DMS153 treated with DMSO at 0.1 percent for 48 hours (cell line): Measurements from ENCODE around the gene KPNA1.
"Not testable (repeated sequence)": the region's sequence is repeated elsewhere in the genome, so short reads cannot be mapped to it uniquely, and the experiment has no call there.

ENCODE experiments used
- DNase-seq: peaks from one replicate; lab custom pipeline; 2025; ENCODE audit not compliant: unreplicated experiment; lab: John Stamatoyannopoulos, UW

The KPNA1 gene

GRCh38 chr3:122520861-122521260 lies 6.1 kb upstream of the KPNA1 start:
- DNase-seq: no peak

GRCh38 chr3:122519693-122520092 lies 5.0 kb upstream of the KPNA1 start:
- DNase-seq: no peak

GRCh38 chr3:122516846-122517360 lies 2.2 kb upstream of the KPNA1 start:
- no peak for DNase-seq

- no peak for DNase-seq
Measured at GRCh38 chr3:122515870-122516269, 1.1 kb upstream of the KPNA1 start.

DNA sequence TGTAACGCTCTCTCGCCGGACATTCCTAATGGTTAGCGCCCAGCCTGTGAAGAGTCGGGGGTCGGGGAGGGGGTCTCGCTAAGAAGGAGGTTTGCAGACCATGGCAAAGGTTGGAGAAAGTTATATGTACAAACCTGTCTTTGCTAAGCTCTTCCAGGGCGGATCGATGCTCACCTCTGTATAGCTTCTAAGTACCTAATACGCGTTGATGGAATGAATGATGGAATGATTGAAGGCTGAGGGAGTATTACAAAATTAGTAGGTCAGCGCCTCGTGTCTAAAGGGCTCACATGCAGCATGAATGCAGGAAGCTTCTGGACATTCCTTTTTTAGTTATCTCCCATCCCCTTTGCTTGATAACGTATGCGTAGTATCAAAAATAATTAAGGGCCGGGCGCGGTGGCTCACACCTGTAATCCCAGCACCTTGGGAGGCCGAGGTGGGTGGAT lies 305 bp upstream of the KPNA1 start:
- no peak for DNase-seq

DNA sequence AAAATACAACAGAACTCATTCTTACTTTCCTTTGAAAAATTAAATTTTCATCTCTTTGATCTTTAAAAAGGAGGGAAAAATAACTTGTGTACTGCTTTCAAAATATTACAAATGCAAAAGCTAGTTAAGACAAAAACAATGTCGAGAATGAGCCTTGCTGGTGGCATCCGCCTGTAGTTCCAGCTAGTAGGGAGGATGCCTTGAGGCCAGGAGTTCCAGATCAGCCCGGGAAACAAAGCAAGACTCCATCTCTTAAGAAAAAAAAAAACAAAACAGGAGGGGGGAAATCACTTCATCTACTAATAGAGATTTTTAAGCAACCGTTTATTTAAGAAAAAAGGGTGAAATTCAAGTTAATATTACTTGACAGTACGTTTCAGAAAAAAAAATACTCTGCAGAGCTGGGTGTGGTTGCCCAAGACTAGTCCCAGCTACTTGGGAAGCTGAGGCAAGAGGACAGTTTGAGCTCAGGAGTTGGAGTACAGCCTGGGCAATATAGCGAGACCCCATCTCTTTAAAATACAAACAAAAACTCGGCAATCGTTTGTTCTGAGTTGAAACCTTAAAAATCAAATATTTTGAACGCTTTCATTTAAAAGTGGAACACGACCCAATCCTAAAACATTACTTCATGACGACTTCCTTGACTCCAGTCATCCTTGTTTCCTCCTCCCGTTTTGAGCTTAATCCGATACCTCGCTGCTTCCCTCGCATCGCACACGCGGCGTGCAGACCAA lies 1.2 kb downstream of the KPNA1 start:
- peak; percentile 19 for DNase-seq

DNA sequence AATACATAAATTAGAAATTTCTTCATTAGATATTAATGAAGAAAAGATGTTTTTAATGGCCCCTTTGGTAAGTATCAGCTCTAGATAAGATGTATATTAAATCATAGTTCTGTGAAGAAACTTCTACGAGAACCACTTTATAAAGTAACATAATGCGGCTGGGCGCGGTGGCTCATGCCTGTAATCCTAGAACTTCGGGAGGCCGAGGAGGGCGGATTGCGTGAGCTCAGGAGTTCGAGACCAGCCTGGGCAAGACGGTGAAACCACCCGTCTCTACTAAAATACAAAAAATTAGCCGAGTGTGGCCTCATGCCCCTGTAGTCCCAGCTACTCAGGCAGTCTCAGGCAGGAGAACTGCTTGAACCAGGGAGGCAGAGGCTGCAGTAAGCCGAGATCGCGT lies 2.5 kb downstream of the KPNA1 start:
- no peak for DNase-seq

DNA sequence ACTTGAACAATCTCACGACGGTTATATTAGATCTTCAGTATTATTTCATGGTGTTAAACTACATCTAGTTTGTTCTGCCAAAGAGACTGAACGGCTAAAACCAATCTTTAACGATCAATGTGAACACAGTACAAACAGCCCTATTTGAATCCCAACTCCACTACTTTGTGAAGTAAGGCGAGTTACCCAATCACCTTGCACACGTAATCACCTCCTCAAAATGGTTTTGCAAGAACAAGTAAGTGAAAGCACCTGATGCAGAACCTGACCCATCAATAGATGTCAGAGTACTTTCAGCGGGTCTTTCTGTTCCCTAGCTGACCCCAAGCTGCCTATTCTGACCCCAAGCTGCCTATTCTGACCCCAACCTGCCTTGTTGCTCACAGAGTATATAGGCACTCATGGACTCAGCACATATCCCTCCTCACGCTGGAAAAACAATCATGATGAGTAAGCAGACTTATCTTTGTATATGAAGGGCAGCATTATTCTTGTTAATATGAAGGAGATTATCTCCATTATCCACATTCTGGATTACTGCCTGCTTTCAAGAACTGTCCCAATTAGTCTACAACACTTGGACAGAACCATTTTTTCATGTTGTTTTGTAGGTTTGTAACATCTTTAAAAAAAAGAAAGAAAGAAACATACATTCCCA lies 3.7 kb downstream of the KPNA1 start:
- no peak for DNase-seq

DNA sequence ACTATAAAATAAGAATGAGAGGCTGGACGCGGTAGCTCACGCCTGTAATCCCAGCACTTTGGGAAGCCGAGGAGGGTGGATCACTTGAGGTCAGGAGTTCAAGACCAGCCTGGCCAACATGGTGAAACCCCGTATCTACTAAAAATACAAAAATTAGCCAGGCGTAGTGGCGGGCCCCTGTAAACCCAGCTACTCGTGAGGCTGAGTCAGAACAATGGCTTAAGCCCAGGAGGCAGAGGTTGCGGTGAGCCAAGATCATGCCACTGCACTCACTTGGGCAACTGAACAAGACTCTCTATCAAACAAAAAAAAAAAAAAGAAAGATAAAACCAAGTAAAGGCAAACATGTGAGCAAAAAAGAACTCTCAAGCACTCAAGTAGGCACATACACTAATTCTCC lies 5.8 kb downstream of the KPNA1 start:
- DNase-seq: not testable (repeated sequence)

GRCh38 chr3:122508135-122508914 lies 6.4 kb downstream of the KPNA1 start:
- no peak for DNase-seq

DNA sequence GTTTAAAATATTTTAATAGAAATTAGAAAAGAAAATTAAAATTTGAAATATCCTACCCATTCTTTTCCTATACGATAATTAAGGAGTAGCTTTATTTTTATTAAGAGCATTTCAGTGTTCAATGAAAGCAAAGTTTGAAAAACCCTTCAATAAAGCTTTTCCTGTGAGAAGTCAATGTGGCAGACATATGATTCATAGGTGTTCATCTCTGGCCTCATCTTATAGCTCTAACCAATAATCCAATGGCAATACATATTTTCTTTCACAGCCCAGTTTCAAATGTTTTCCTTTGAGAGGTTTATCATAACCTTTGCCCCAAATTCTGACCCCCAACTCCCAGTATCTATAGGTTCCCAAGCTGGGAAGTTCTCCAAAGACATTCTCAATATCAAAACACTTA lies 8.3 kb downstream of the KPNA1 start:
- DNase-seq: no peak

DNA sequence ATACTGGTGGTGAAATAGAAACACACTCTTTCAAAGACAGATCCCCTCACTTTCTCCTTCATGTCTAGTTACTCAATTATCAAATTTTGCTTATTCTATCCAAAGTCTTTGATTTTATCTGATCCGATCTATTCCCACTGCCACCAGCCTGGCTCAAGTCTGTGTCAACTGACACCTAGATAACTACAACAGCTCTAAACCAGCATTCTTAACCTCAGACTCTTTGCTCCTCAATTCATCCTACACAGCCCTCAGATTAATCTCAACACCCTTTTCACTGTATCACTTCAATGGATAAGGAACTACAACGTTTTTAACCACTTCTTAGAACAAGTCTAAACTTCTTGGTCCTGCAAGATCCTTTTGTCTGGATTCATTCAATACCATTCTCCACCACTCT lies 9.1 kb downstream of the KPNA1 start:
- DNase-seq: no peak

- no peak for DNase-seq
Measured at GRCh38 chr3:122502941-122503340, 11.8 kb downstream of the KPNA1 start.

GRCh38 chr3:122502139-122502538 lies 12.6 kb downstream of the KPNA1 start:
- DNase-seq: no peak

DNA sequence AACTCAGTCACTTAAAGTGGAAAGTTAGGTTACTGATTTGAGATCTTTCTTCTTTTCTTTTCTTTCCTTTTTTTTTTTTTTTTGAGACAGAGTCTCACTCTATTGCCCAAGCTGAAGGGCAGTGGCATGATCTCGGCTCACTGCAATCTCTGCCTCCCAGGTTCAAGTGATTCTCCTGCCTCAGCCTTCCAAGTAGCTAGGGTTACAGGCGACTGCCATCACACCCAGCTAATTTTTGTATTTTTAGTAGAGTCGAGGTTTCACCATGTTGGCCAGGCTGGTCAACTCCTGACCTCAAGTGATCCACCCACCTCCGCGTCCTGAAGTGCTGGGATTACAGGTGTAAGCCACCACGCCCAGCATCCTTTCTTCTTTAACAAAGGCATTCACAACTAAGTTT lies 13.8 kb downstream of the KPNA1 start:
- DNase-seq: not testable (repeated sequence)

DNA sequence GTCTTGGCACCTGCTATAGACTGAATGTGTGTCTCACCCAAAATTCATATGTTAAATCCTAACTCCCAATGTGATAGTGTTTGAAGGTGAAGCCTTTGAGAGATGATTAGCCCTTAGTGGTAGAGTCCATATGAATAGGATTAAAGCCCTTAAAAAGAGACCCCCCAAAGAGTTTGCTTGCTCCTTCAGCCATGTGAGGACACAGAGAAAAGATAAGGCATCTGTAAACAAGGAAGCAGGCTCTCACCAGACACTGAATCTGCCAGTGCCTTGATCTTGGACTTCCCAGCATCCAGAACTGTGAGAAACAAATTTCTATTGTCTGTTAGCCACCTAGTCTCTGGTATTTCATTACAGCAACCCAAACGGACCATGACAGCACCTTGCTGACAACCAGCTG lies 16.6 kb downstream of the KPNA1 start:
- DNase-seq: no peak

DNA sequence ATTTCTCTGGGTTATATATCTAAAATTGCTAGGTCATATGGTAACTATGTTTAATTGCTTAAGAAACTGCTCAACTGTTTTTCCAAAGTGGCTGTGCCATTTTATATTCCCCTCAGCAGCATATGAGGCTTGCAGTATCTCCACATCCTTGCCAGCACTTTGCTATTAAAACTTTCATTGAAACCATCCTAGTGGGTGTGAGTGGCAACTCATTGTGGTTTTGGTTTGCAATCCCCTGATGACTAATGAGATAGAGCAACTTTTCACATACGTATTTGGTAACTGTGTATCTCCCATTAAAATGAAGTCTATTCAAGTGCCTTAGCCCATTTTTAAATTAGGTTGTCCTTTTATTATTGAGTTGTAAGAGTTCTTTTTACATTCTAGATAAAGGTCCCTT lies 17.3 kb downstream of the KPNA1 start:
- DNase-seq: no peak

DNA sequence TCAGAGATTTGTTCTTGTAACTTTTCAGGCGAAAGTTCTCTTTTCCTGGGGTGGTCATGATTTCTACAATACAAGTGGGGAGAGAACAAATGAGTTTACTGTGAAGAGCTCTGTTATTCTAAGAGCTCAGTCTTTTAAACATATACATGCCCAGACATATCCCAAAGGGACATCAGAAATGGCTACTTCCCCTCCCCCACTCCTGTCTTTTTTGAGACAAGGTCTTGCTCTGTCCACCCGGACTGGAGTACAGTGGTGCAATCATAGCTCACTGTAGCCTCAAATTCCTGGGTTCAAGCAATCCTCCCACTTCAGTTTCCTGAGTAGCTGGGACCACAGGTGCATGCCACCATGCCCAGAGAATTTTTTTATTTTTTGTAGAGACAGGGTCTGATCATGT lies 18.2 kb downstream of the KPNA1 start:
- DNase-seq: no peak

- DNase-seq: no peak
Measured at GRCh38 chr3:122493296-122493695, 21.4 kb downstream of the KPNA1 start.

- DNase-seq: no peak
Measured at GRCh38 chr3:122488262-122488973, 26.3 kb downstream of the KPNA1 start.

DNA sequence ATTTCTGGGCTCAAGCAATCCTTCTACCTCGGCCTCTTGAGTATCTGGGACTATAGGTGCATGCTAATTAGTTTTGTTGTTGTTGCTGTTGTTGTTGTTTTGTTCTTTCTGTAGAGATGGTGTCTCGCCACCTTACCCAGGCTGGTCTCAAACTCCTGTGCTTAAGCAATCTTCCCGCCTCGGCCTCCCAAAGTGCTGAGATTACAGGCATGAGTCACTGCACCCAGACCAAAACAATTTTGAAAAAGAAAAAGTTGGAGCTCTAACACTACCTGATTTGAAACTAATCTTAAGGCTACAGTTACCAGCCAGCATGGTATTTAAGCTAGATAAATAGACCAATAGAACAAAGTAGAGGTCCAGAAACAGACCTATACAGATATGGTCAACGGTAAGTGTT lies 29.8 kb downstream of the KPNA1 start:
- DNase-seq: no peak
